GM19463 (cell line): Measurements from ENCODE around the gene TRIP13.
"Not testable (repeated sequence)": the region's sequence is repeated elsewhere in the genome, so short reads cannot be mapped to it uniquely, and the experiment has no call there.

ENCODE experiments used
- ATAC-seq: cut with Tn5 transposase; IDR thresholded peaks from one replicate; pipeline ENCODE4 v1.9.1; 2021; ENCODE audit warnings: mild to moderate bottlenecking, moderate library complexity; ENCODE audit not compliant: unreplicated experiment

TRIP13 gene

GRCh38 chr5:934381-934967, 41.8 kb downstream of the TRIP13 start:
- not testable (repeated sequence) for ATAC-seq

- no peak for ATAC-seq
Measured at GRCh38 chr5:935510-936084, 42.9 kb downstream of the TRIP13 start.

- no peak for ATAC-seq
Measured at GRCh38 chr5:936149-937144, 43.8 kb downstream of the TRIP13 start.

GRCh38 chr5:937151-937924, 44.7 kb downstream of the TRIP13 start:
- no peak for ATAC-seq

GRCh38 chr5:939368-939767, 46.7 kb downstream of the TRIP13 start:
- ATAC-seq: no peak

- not testable (repeated sequence) for ATAC-seq
Measured at GRCh38 chr5:940741-941140, 48.1 kb downstream of the TRIP13 start.

GRCh38 chr5:943201-943917, 50.7 kb downstream of the TRIP13 start:
- ATAC-seq: no peak

- ATAC-seq: no peak
Measured at GRCh38 chr5:943918-944620, 51.4 kb downstream of the TRIP13 start.

- ATAC-seq: no peak
Measured at GRCh38 chr5:944621-944927, 51.9 kb downstream of the TRIP13 start.

GRCh38 chr5:944992-945685, 52.5 kb downstream of the TRIP13 start:
- ATAC-seq: no peak

GRCh38 chr5:945691-946551, 53.2 kb downstream of the TRIP13 start:
- ATAC-seq: no peak

- no peak for ATAC-seq
Measured at GRCh38 chr5:946720-947625, 54.3 kb downstream of the TRIP13 start.

GRCh38 chr5:947626-948471, 55.2 kb downstream of the TRIP13 start:
- ATAC-seq: no peak

- ATAC-seq: no peak
Measured at GRCh38 chr5:948472-949274, 56.0 kb downstream of the TRIP13 start.

GRCh38 chr5:949275-949543, 56.5 kb downstream of the TRIP13 start:
- no peak for ATAC-seq
